ENCODE data around the gene TTC22.

Gene TTC22

GRCh38 chr1:54805466-54805865, 4.3 kb upstream of the TTC22 start:
- Histone ChIP-seq H3K4me3 (ENCODE audit: low read depth in 1 of 2, low read length in 2 of 2) (no peak overlapping the region), H3K27ac (ENCODE audit: low read length) (no peak overlapping the region)

GRCh38 chr1:54804471-54805132, 3.5 kb upstream of the TTC22 start:
- Histone ChIP-seq H3K9me3 (ENCODE audit: control insufficient read depth in 1 of 2, low read length in 2 of 2) (no peaks in the 10 kb centered on the region), H3K4me3 (ENCODE audit: low read depth in 1 of 2, low read length in 2 of 2) (no peak overlapping the region), H3K4me1 (ENCODE audit: control insufficient read depth in 1 of 2, insufficient read depth in 2 of 2, low read length in 2 of 2) (peaks cover 0 to 16% of the 10 kb centered on the region in 2 donors), H3K36me3 (ENCODE audit: control insufficient read depth in 1 of 2, insufficient read depth in 2 of 2, low read length in 2 of 2) (no peaks in the 10 kb centered on the region), H3K27me3 (ENCODE audit: low read depth, low read length) (peaks cover 5% of the 10 kb centered on the region), H3K27ac (ENCODE audit: low read length) (no peak overlapping the region)

More at GRCh38 chr1:54805466-54805865, 4.3 kb upstream of the TTC22 start:
- Histone ChIP-seq H3K9me3 (ENCODE audit: control insufficient read depth in 1 of 2, low read length in 2 of 2) (no peaks in the 10 kb centered on the region), H3K27me3 (ENCODE audit: low read depth, low read length) (peaks cover 5% of the 10 kb centered on the region), H3K4me1 (ENCODE audit: control insufficient read depth in 1 of 2, insufficient read depth in 2 of 2, low read length in 2 of 2) (peaks cover 0 to 13% of the 10 kb centered on the region in 2 donors), H3K36me3 (ENCODE audit: control insufficient read depth in 1 of 2, insufficient read depth in 2 of 2, low read length in 2 of 2) (no peaks in the 10 kb centered on the region)

GRCh38 chr1:54803761-54804470, 2.8 kb upstream of the TTC22 start:
- Histone ChIP-seq H3K4me3 (ENCODE audit: low read depth in 1 of 2, low read length in 2 of 2) (no peak overlapping the region), H3K27ac (ENCODE audit: low read length) (no peak overlapping the region), H3K4me1 (ENCODE audit: control insufficient read depth in 1 of 2, insufficient read depth in 2 of 2, low read length in 2 of 2) (peaks cover 0 to 16% of the 10 kb centered on the region in 2 donors), H3K27me3 (ENCODE audit: low read depth, low read length) (peaks cover 5% of the 10 kb centered on the region), H3K36me3 (ENCODE audit: control insufficient read depth in 1 of 2, insufficient read depth in 2 of 2, low read length in 2 of 2) (no peaks in the 10 kb centered on the region), H3K9me3 (ENCODE audit: control insufficient read depth in 1 of 2, low read length in 2 of 2) (no peaks in the 10 kb centered on the region)

- peak overlapping the region; percentile 59 to 66 for H3K4me3 ChIP-seq (ENCODE audit: low read depth in 1 of 2, low read length in 2 of 2)
- H3K4me1 ChIP-seq (ENCODE audit: control insufficient read depth in 1 of 2, insufficient read depth in 2 of 2, low read length in 2 of 2) = peaks cover 0 to 16% of the 10 kb centered on the region in 2 donors
- no peaks in the 10 kb centered on the region for H3K36me3 ChIP-seq (ENCODE audit: control insufficient read depth in 1 of 2, insufficient read depth in 2 of 2, low read length in 2 of 2)
- H3K9me3 ChIP-seq (ENCODE audit: control insufficient read depth in 1 of 2, low read length in 2 of 2) = no peaks in the 10 kb centered on the region
- H3K27me3 ChIP-seq (ENCODE audit: low read depth, low read length) = peaks cover 5% of the 10 kb centered on the region
- H3K27ac ChIP-seq (ENCODE audit: low read length) = no peak overlapping the region
Measured at GRCh38 chr1:54800041-54800898, 853 bp downstream of the TTC22 start.

GRCh38 chr1:54798769-54799641, 2.1 kb downstream of the TTC22 start:
- Histone ChIP-seq H3K27ac (ENCODE audit: low read length) (no peak overlapping the region), H3K4me3 (ENCODE audit: low read depth in 1 of 2, low read length in 2 of 2) (no peak overlapping the region), H3K27me3 (ENCODE audit: low read depth, low read length) (peaks cover 5% of the 10 kb centered on the region), H3K9me3 (ENCODE audit: control insufficient read depth in 1 of 2, low read length in 2 of 2) (no peaks in the 10 kb centered on the region), H3K4me1 (ENCODE audit: control insufficient read depth in 1 of 2, insufficient read depth in 2 of 2, low read length in 2 of 2) (peaks cover 0 to 16% of the 10 kb centered on the region in 2 donors), H3K36me3 (ENCODE audit: control insufficient read depth in 1 of 2, insufficient read depth in 2 of 2, low read length in 2 of 2) (no peaks in the 10 kb centered on the region)

- Histone ChIP-seq H3K36me3 (ENCODE audit: control insufficient read depth in 1 of 2, insufficient read depth in 2 of 2, low read length in 2 of 2) (no peaks in the 10 kb centered on the region), H3K4me1 (ENCODE audit: control insufficient read depth in 1 of 2, insufficient read depth in 2 of 2, low read length in 2 of 2) (peaks cover 0 to 16% of the 10 kb centered on the region in 2 donors), H3K4me3 (ENCODE audit: low read depth in 1 of 2, low read length in 2 of 2) (no peak overlapping the region), H3K9me3 (ENCODE audit: control insufficient read depth in 1 of 2, low read length in 2 of 2) (no peaks in the 10 kb centered on the region), H3K27me3 (ENCODE audit: low read depth, low read length) (peaks cover 5% of the 10 kb centered on the region), H3K27ac (ENCODE audit: low read length) (no peak overlapping the region)
Measured at GRCh38 chr1:54798206-54798605, 2.9 kb downstream of the TTC22 start.

GRCh38 chr1:54796902-54797301, 4.2 kb downstream of the TTC22 start:
- Histone ChIP-seq H3K4me3 (ENCODE audit: low read depth in 1 of 2, low read length in 2 of 2) (no peak overlapping the region), H3K4me1 (ENCODE audit: control insufficient read depth in 1 of 2, insufficient read depth in 2 of 2, low read length in 2 of 2) (peaks cover 0 to 16% of the 10 kb centered on the region in 2 donors), H3K27me3 (ENCODE audit: low read depth, low read length) (peaks cover 5% of the 10 kb centered on the region), H3K36me3 (ENCODE audit: control insufficient read depth in 1 of 2, insufficient read depth in 2 of 2, low read length in 2 of 2) (no peaks in the 10 kb centered on the region), H3K9me3 (ENCODE audit: control insufficient read depth in 1 of 2, low read length in 2 of 2) (peaks cover 0 to 3% of the 10 kb centered on the region in 2 donors), H3K27ac (ENCODE audit: low read length) (no peak overlapping the region)

- Histone ChIP-seq H3K36me3 (ENCODE audit: control insufficient read depth in 1 of 2, insufficient read depth in 2 of 2, low read length in 2 of 2) (no peaks in the 10 kb centered on the region), H3K4me1 (ENCODE audit: control insufficient read depth in 1 of 2, insufficient read depth in 2 of 2, low read length in 2 of 2) (peaks cover 0 to 7% of the 10 kb centered on the region in 2 donors), H3K27ac (ENCODE audit: low read length) (no peak overlapping the region), H3K9me3 (ENCODE audit: control insufficient read depth in 1 of 2, low read length in 2 of 2) (peaks cover 0 to 5% of the 10 kb centered on the region in 2 donors), H3K27me3 (ENCODE audit: low read depth, low read length) (peaks cover under 1% of the 10 kb centered on the region), H3K4me3 (ENCODE audit: low read depth in 1 of 2, low read length in 2 of 2) (no peak overlapping the region)
Measured at GRCh38 chr1:54795841-54796468, 5.2 kb downstream of the TTC22 start.

- Histone ChIP-seq H3K4me3 (ENCODE audit: low read depth in 1 of 2, low read length in 2 of 2) (no peak overlapping the region), H3K4me1 (ENCODE audit: control insufficient read depth in 1 of 2, insufficient read depth in 2 of 2, low read length in 2 of 2) (peaks cover 0 to under 1% of the 10 kb centered on the region in 2 donors), H3K9me3 (ENCODE audit: control insufficient read depth in 1 of 2, low read length in 2 of 2) (peaks cover 0 to 5% of the 10 kb centered on the region in 2 donors), H3K36me3 (ENCODE audit: control insufficient read depth in 1 of 2, insufficient read depth in 2 of 2, low read length in 2 of 2) (no peaks in the 10 kb centered on the region), H3K27ac (ENCODE audit: low read length) (peak overlapping the region; percentile 16), H3K27me3 (ENCODE audit: low read depth, low read length) (no peaks in the 10 kb centered on the region)
Measured at GRCh38 chr1:54795356-54795665, 5.8 kb downstream of the TTC22 start.
